ENCODE data around the gene GAD2. TPM values are rescaled to one million over a fixed set of nuclear protein-coding genes. Genes with fewer than 3 reads are reported as not detected.

GAD2 gene
- total and polyA plus RNA-seq, 10 donors = not detected

DNA sequence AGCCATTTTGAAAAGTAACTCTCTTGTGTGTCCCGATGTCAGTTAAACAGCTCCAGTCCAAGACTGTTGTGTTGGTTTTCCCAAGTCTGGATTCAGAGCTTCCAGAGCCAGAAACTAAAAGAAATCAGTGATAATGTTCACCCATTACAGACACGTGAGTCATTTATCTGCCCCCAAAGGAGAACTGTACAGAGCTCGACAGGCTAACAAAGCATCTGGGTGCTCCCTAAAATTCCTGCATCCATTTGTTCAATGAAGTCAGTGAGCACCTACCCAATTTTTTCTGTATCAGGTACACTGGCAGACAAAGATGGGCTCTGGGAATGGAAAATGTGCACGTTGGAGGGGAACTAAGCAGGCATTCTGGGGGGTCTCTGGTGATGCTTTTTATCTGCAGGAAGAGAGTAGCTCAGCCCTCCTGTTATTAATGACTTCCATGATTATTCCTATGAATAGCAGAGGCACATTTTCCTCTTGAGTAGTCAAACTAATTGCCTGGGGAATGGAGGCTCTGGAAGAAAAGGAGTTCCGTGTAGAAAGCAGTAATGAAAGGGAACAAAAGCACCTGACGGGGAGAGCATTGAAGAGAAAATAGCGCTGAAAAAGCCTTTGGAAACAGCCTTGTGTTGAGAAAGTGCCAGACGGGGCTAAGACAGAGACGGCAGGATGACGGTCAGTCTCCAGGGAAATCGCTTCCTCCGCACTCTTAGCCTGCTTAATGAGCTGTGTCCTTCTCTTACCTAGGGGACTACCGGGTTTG is 75.3 kb downstream of the GAD2 start:
- no peak for TF ChIP-seq POLR2A (IDR thresholded peaks at IDR 0.05)
- no peak for TF ChIP-seq POLR2AphosphoS5 (IDR thresholded peaks at IDR 0.05)
- TF ChIP-seq, protein P1, sequence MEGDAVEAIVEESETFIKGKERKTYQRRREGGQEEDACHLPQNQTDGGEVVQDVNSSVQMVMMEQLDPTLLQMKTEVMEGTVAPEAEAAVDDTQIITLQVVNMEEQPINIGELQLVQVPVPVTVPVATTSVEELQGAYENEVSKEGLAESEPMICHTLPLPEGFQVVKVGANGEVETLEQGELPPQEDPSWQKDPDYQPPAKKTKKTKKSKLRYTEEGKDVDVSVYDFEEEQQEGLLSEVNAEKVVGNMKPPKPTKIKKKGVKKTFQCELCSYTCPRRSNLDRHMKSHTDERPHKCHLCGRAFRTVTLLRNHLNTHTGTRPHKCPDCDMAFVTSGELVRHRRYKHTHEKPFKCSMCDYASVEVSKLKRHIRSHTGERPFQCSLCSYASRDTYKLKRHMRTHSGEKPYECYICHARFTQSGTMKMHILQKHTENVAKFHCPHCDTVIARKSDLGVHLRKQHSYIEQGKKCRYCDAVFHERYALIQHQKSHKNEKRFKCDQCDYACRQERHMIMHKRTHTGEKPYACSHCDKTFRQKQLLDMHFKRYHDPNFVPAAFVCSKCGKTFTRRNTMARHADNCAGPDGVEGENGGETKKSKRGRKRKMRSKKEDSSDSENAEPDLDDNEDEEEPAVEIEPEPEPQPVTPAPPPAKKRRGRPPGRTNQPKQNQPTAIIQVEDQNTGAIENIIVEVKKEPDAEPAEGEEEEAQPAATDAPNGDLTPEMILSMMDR (IDR thresholded peaks at IDR 0.05 in 8 of 11, conservative IDR thresholded peaks at IDR 0.05 in 3 of 11) = no peak
- Histone ChIP-seq H3K4me3 (no peak overlapping the region), H3K4me1 (no peaks in the 10 kb centered on the region), H3K27me3 (replicated peaks in 1 of 7) (peaks cover 0 to 7% (median 0%) of the 10 kb centered on the region in 7 donors), H3K36me3 (no peaks in the 10 kb centered on the region), H3K27ac (no peak overlapping the region), H3K9me3 (no peaks in the 10 kb centered on the region)
- intact Hi-C loops (cut with DNase I; ENCODE audit: low total_unique reads) = no loop called here
- 66 to 72% (median 71%) methylated on average over 13 of the region's 13 CpGs for WGBS, 5 donors
- DNase-seq = no peak

DNA sequence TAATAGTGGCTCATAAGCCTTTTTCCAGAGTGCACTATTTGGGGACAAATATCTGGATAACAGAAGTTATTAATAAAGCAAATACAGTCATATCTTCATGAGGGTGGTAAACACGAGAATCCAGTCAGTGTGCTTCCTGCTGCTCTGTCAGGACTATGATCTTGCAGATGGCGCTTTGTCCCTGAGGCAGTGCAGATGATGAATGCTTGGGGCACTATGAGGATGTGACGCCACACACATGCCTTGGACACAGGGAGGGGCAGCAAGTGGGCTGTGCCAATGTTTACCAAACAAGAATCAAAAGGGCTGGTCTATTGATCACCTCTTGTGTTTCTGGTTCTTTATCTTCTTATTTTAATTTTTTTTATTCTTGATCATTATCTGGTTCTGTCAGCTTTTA is 79.8 kb downstream of the GAD2 start:
- H3K36me3 ChIP-seq = no peaks in the 10 kb centered on the region
- DNase-seq = no peak
- intact Hi-C loops (cut with DNase I; ENCODE audit: low total_unique reads) = no loop called here
- no peaks in the 10 kb centered on the region for H3K4me1 ChIP-seq
- no peaks in the 10 kb centered on the region for H3K9me3 ChIP-seq
- no peak overlapping the region for H3K4me3 ChIP-seq
- peaks cover 0 to 7% (median 0%) of the 10 kb centered on the region in 7 donors for H3K27me3 ChIP-seq (replicated peaks in 1 of 7)
- 72 to 82% (median 77%) methylated on average over 3 of the region's 3 CpGs for WGBS, 5 donors
- H3K27ac ChIP-seq = no peak overlapping the region
- TF ChIP-seq POLR2AphosphoS5 (IDR thresholded peaks at IDR 0.05) (no peak), POLR2A (IDR thresholded peaks at IDR 0.05) (no peak)
- TF ChIP-seq, protein P1 (IDR thresholded peaks at IDR 0.05 in 8 of 11, conservative IDR thresholded peaks at IDR 0.05 in 3 of 11) = no peak

DNA sequence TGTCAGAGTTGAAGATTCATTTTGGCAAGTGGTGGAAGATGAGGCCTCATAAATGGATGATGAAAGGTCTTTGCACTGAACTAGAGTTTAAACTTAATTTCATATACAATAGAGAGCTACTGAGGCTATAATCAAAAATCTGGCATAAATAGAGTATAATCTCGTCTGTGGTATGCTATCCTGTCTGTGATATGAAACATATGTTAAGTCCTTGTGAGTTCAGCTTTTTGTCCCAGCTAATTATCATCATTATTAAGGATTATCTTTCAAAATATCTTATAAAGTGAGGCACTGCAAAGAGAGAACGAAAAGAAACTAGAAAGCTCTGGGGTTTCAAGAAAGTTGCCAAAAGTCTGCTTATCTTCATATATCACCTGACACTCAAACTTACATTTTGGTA is 83.4 kb downstream of the GAD2 start:
- WGBS, 5 donors = 59 to 77% (median 61%) methylated on average over 2 of the region's 2 CpGs
- intact Hi-C loops (cut with DNase I; ENCODE audit: low total_unique reads) = no loop called here
- no peak for DNase-seq
- no peak for TF ChIP-seq POLR2A (IDR thresholded peaks at IDR 0.05)
- TF ChIP-seq POLR2AphosphoS5 (IDR thresholded peaks at IDR 0.05) = no peak
- TF ChIP-seq, protein P1 (IDR thresholded peaks at IDR 0.05 in 8 of 11, conservative IDR thresholded peaks at IDR 0.05 in 3 of 11) = no peak
- Histone ChIP-seq H3K27me3 (replicated peaks in 1 of 7) (no peaks in the 10 kb centered on the region), H3K27ac (no peak overlapping the region), H3K9me3 (no peaks in the 10 kb centered on the region), H3K4me1 (no peaks in the 10 kb centered on the region), H3K36me3 (no peaks in the 10 kb centered on the region), H3K4me3 (no peak overlapping the region)

DNA sequence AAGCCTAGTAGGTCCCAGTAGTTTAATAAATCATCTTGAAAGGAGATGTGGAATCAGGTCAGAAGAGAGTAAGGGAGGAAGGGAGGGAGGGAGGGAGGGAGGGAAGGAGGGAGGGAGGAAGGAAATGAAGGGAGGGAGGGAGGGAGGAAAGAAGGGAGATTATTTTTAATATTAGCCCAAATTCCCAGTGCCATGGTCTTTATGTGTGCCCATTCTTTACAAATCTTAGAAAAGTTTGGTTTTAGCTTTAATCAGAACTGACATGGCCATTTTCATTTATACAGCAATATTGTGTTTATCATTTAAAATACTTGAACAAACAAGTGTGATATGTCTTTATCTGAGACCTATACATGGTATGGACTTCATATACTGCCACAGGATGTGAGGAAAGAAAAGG is 86.8 kb downstream of the GAD2 start:
- Histone ChIP-seq H3K4me1 (no peaks in the 10 kb centered on the region), H3K36me3 (no peaks in the 10 kb centered on the region), H3K27ac (no peak overlapping the region), H3K27me3 (replicated peaks in 1 of 7) (peaks cover 0 to 11% (median 0%) of the 10 kb centered on the region in 7 donors), H3K9me3 (no peaks in the 10 kb centered on the region), H3K4me3 (no peak overlapping the region)
- TF ChIP-seq POLR2AphosphoS5 (IDR thresholded peaks at IDR 0.05) (no peak), POLR2A (IDR thresholded peaks at IDR 0.05) (no peak)
- TF ChIP-seq, protein P1 (IDR thresholded peaks at IDR 0.05 in 8 of 11, conservative IDR thresholded peaks at IDR 0.05 in 3 of 11) = no peak
- intact Hi-C loops (cut with DNase I; ENCODE audit: low total_unique reads) = no loop called here
- no peak for DNase-seq
